NCI-H510A treated with DMSO at 0.1 percent for 48 hours (cell line): ENCODE measurements around the gene FTSJ3.
"Not testable (repeated sequence)": the region's sequence is repeated elsewhere in the genome, so short reads cannot be mapped to it uniquely, and the experiment has no call there.

ENCODE experiments used
- DNase-seq: peaks from one replicate; lab custom pipeline; 2025; lab: John Stamatoyannopoulos, UW

The FTSJ3 gene

GRCh38 chr17:63826468-63827001, 928 bp downstream of the FTSJ3 start:
- DNase-seq: no peak

GRCh38 chr17:63824362-63824761, 3.1 kb downstream of the FTSJ3 start:
- DNase-seq: no peak

- no peak for DNase-seq
Observed at GRCh38 chr17:63823659-63824331, 3.7 kb downstream of the FTSJ3 start.

GRCh38 chr17:63822537-63822936, 4.9 kb downstream of the FTSJ3 start:
- DNase-seq: no peak

- no peak for DNase-seq
Observed at GRCh38 chr17:63821804-63822203, 5.7 kb downstream of the FTSJ3 start.

DNA sequence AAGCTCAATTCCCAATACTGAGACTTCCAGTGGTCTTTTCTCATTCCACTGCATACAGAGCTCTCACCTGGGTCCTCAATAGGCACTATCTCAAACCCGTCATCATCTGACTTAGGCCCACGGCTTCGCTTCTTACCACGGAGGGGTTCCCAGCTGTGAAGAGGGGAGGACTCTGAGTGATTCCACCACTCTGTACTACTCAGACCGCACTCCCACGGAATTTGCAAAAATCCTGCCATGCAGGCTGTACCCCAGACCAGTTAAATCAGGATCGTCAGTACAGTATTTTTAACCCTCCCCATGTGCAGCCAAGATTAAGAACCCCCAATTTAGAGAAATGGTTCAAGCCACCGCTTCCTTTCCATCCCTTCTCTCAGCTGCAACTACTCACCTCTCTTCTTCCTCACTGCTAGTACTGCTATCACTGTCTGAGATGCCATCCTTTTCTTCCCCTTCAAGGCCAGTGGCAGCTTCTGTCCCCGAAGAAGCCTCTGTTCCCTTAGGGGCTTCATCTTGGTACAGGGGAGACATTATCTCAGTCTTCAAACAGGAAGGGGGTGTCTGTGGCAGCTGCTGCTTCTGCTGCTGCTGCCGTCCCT, 6.4 kb downstream of the FTSJ3 start:
- DNase-seq: no peak

DNA sequence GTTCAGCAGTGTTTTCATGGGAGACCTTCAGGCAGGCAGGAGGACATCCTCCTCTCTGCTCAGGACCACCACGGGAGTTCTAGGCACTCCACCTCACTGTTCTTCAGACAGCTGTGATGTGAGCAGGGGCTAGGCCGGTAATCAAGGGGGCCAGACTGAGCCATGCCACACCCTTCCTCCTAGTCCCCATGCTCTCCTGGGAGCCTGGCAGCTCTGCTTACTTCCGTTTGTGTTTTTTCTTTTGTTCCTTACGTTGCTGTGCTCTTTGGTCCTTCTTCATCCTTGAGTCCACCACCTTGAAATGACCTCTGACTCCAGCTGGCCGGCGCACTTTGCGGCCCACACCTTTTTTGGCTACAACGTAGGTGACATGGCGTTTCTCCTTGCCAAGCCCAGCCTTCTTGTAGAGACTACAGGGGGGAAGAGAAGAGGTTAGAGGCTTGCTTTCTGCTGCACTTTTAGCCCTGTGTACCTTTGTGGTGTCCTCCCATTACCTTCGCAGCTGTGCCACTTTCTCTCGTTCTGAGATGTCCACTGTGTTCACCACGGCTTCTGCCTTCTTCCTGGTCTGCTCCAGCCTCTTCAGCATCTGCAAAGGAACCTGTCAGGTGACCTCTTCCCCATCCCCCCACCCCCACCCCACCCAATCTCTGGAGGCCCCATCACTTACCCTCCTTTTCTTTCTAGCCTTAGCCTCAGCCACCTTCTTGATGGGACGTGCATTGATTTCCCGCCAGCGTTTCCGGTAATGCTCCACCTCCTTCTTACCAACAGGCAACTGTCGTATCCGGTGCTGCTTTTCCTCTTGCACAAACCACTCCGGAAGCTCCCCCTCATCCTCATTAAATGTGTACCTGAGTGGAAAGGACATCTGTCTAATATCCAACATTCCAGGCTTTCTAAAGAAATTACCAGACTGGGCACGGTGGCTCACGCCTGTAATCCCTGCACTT, 7.6 kb downstream of the FTSJ3 start:
- no peak for DNase-seq

- DNase-seq: no peak
Observed at GRCh38 chr17:63819131-63819530, 8.3 kb downstream of the FTSJ3 start.

DNA sequence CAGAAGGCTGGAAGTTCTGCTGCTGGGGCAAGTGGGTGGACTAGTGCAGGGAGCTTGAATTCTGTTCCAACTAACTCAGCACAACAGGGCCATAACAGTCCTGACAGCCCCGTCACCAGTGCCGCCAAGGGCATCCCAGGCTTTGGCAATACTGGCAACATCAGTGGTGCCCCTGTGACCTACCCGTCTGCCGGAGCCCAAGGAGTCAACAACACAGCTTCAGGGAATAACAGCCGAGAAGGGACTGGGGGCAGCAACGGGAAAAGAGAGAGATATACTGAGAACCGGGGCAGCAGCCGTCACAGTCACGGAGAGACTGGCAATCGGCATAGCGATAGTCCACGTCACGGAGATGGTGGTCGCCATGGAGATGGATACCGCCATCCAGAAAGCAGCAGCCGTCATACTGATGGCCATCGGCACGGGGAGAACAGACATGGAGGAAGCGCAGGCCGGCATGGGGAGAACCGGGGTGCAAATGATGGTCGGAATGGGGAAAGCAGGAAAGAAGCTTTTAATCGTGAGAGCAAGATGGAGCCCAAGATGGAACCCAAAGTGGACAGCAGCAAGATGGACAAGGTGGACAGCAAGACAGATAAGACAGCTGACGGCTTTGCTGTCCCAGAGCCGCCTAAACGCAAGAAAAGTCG, 9.6 kb downstream of the FTSJ3 start:
- DNase-seq: no peak

- DNase-seq: no peak
Observed at GRCh38 chr17:63816669-63817068, 10.8 kb downstream of the FTSJ3 start.

- no peak for DNase-seq
Observed at GRCh38 chr17:63816123-63816522, 11.3 kb downstream of the FTSJ3 start.

GRCh38 chr17:63809970-63810369, 17.5 kb downstream of the FTSJ3 start:
- no peak for DNase-seq

GRCh38 chr17:63805591-63805990, 21.9 kb downstream of the FTSJ3 start:
- DNase-seq: no peak

- no peak for DNase-seq
Observed at GRCh38 chr17:63804328-63804727, 23.1 kb downstream of the FTSJ3 start.

GRCh38 chr17:63800783-63801182, 26.7 kb downstream of the FTSJ3 start:
- DNase-seq: no peak

DNA sequence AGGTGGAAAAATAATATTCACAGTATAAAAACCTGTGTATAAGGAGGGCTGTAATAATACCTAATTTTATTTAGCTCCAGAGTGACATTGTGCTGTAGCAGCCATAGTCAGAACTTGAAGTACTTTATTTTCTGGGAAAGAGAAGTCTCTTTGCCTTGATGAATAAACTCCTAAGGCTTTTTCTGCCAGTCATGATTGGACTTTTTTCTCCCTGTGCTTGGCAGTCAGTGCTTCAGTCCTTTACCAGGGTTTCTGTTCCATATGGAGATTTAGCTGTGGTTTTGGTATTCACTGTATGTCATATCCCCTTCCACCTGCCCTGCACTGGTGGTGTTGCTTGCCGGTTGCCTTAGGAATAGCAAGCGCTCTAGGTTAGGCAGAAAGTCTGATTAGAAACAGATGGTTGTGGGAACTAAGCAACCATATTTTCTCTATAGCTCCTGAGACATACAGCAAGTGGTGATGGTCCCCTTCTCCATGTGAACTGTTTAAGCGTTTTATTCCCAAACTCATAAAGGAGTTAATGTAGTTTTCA, 28.8 kb downstream of the FTSJ3 start:
- no peak for DNase-seq

- not testable (repeated sequence) for DNase-seq
Observed at GRCh38 chr17:63796375-63796774, 31.1 kb downstream of the FTSJ3 start.

DNA sequence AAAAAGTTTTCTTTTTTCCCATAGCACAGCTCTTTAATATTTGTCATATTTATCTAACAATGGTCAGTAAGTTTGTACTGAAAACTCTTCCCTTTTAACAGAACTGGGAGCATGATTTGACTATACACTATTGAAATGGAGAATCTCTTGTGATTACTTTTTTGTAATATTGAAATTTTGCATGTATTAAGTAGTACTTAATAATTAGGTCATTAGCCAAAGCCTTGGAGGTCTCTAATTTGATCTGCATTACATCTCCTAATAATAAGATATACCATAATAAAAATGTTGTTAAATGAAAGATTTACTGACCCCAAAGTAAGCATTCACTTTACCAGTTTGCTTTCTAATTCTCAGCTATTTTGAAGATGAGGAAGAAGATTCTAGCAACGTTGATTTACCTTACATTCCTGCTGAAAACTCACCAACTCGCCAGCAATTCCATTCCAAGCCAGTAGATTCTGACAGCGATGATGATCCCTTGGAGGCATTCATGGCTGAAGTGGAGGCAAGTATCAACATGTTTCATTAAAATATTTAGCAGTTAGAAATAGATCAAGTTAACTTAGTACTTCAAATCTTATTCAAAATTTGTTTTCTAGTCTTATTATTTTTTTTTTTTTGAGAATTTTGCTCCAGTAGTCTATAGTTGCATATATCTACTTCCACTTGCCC, 35.3 kb downstream of the FTSJ3 start:
- no peak for DNase-seq

GRCh38 chr17:63790057-63790456, 37.4 kb downstream of the FTSJ3 start:
- DNase-seq: no peak

- DNase-seq: no peak
Observed at GRCh38 chr17:63786971-63787711, 40.3 kb downstream of the FTSJ3 start.

GRCh38 chr17:63786117-63786516, 41.3 kb downstream of the FTSJ3 start:
- DNase-seq: no peak
